IPS-15b (cell line): Measurements from ENCODE around the gene PRKCSH.
"Not testable (repeated sequence)": the region's sequence is repeated elsewhere in the genome, so short reads cannot be mapped to it uniquely, and the experiment has no call there.

Source experiments
- H3K27me3 ChIP-seq: one replicate; pipeline ENCODE4 v1.6.1; 2013; ENCODE audit warnings: low read length; ENCODE audit not compliant: control insufficient read depth, insufficient read depth
- H3K36me3 ChIP-seq: one replicate; pipeline ENCODE4 v1.6.1; 2013; ENCODE audit warnings: low read length; ENCODE audit not compliant: control insufficient read depth, insufficient read depth
- H3K4me1 ChIP-seq: one replicate; pipeline ENCODE4 v1.6.1; 2013; ENCODE audit warnings: mild to moderate bottlenecking, low read length; ENCODE audit not compliant: control insufficient read depth, insufficient read depth
- H3K4me3 ChIP-seq: one replicate; pipeline ENCODE4 v1.5.1; 2013; ENCODE audit warnings: low read depth, low read length
- H3K9ac ChIP-seq: one replicate; pipeline ENCODE4 v1.6.1; 2013; ENCODE audit warnings: low read depth, mild to moderate bottlenecking, low read length
- H3K9me3 ChIP-seq: one replicate; pipeline ENCODE4 v1.6.1; 2013; ENCODE audit warnings: mild to moderate bottlenecking, low read length; ENCODE audit not compliant: control insufficient read depth, insufficient read depth

The PRKCSH gene

DNA sequence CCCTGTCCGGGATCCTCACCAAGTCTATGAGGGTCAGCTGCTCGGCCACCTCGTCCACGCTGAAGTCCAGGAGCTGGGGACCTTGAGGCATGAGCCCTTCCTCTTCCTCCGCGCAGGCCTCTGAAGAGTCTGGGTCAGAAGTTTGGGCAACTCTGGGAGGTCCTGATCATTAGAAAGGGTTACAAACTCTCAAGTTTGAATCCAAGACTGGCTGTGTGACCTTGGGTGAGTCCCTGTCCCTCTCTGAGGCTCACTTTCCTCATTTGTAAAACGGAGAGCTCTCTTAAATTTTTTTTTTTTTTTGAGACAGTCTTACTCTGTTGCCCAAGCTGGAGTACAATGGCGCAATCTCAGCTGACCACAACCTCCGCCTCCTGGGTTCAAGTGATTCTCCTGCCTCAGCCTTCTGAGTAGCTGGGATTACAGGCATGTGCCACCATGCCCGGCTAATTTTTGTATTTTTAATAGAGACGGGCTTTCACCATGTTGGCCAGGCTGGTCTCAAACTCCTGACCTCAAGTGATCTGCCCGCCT, 28.7 kb upstream of the PRKCSH start:
- H3K4me1 ChIP-seq, H3K36me3 ChIP-seq, H3K9me3 ChIP-seq, H3K27me3 ChIP-seq, H3K9ac ChIP-seq: not testable (repeated sequence)
- peak overlapping the region; percentile 52 for H3K4me3 ChIP-seq

GRCh38 chr19:11408591-11408990, 26.8 kb upstream of the PRKCSH start:
- H3K27me3 ChIP-seq, result no peaks in the 10 kb centered on the region
- H3K9me3 ChIP-seq, result no peaks in the 10 kb centered on the region
- H3K4me3 ChIP-seq, result no peak overlapping the region
- no peak overlapping the region for H3K9ac ChIP-seq
- no peaks in the 10 kb centered on the region for H3K36me3 ChIP-seq
- no peaks in the 10 kb centered on the region for H3K4me1 ChIP-seq

GRCh38 chr19:11410682-11411081, 24.8 kb upstream of the PRKCSH start:
- Histone ChIP-seq H3K36me3 (no peaks in the 10 kb centered on the region), H3K9me3 (no peaks in the 10 kb centered on the region), H3K27me3 (no peaks in the 10 kb centered on the region), H3K4me1 (no peaks in the 10 kb centered on the region), H3K4me3 (no peak overlapping the region), H3K9ac (no peak overlapping the region)

- H3K4me3 ChIP-seq, result no peak overlapping the region
- H3K9me3 ChIP-seq, result no peaks in the 10 kb centered on the region
- H3K27me3 ChIP-seq, result peaks cover 2% of the 10 kb centered on the region
- no peak overlapping the region for H3K9ac ChIP-seq
- no peaks in the 10 kb centered on the region for H3K4me1 ChIP-seq
- H3K36me3 ChIP-seq, result no peaks in the 10 kb centered on the region
Measured at GRCh38 chr19:11414544-11414943, 20.9 kb upstream of the PRKCSH start.

DNA sequence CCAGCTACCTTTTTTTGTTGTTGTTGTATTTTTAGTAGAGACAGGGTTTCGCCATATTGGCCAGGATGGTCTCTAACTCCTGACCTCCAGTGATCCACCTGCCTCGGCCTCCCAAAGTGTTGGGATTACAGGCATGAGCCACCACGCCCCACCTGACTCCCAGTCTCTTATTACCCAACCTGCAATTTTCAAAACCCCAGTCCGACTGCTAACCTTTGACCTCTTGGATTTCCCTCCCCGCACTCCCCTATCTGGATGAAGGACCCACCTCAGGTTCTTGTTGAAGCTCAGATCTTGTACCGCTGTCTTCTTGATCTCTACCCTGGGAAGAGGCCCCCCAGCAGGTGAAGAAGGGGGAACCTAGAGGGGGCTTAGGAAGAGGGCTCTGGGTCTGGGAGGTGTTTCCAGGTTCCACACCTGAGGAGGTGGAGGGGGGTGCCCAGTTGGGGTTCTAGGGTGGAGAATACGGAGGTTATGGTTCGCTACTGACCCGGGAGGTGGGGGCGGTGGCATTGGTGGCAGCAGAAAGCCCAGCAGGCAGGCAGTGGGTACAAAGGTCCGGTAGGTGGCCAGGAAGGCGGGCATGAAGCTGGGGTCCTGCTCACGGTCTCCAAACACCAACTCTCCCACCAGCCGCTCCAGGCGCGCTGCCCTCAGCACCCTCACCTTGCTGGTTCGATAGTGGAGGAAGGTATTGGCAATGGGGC, 18.9 kb upstream of the PRKCSH start:
- Histone ChIP-seq H3K36me3 (no peaks in the 10 kb centered on the region), H3K9me3 (no peaks in the 10 kb centered on the region), H3K4me3 (no peak overlapping the region), H3K27me3 (peaks cover 11% of the 10 kb centered on the region), H3K4me1 (peaks cover 2% of the 10 kb centered on the region), H3K9ac (no peak overlapping the region)

DNA sequence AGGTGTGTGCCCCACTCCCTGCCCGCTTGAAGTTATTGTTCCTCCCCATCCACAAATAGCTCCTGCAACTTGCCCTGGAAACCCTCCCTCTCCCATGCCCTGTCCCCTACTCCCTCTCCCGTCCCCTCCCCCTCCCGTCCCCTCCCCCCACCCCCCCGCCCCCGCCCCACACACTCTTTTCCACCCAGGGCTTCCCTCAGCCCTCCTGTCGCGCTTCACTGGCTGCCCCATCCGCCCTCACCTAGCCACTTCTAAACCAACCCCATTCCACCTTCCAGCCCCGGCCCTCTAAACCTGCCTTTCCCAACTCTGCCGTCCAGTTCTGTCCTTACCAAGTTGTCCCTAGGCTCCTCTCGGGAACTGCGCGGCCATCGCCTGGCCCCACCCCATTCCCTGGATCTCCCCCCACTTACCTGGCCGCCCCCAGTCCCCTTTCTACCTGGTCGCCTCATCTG, 17.3 kb upstream of the PRKCSH start:
- peaks cover 2% of the 10 kb centered on the region for H3K4me1 ChIP-seq
- peak overlapping the region; percentile 89 for H3K4me3 ChIP-seq
- no peaks in the 10 kb centered on the region for H3K36me3 ChIP-seq
- no peak overlapping the region for H3K9ac ChIP-seq
- peaks cover 14% of the 10 kb centered on the region for H3K27me3 ChIP-seq
- H3K9me3 ChIP-seq, result no peaks in the 10 kb centered on the region

GRCh38 chr19:11418549-11419506, 16.6 kb upstream of the PRKCSH start, which contains the start of gene RGL3:
Gene RGL3 (minus strand): TSS chr19:11419314. CDS start chr19:11419278, 36 bp downstream.
- no peaks in the 10 kb centered on the region for H3K9me3 ChIP-seq
- H3K4me1 ChIP-seq, result peaks cover 4% of the 10 kb centered on the region
- no peaks in the 10 kb centered on the region for H3K36me3 ChIP-seq
- H3K4me3 ChIP-seq, result peak within 1 kb of the TSS; percentile 89
- peak within 1 kb of the TSS; percentile 65 for H3K9ac ChIP-seq
- H3K27me3 ChIP-seq, result peaks cover 19% of the 10 kb centered on the region

DNA sequence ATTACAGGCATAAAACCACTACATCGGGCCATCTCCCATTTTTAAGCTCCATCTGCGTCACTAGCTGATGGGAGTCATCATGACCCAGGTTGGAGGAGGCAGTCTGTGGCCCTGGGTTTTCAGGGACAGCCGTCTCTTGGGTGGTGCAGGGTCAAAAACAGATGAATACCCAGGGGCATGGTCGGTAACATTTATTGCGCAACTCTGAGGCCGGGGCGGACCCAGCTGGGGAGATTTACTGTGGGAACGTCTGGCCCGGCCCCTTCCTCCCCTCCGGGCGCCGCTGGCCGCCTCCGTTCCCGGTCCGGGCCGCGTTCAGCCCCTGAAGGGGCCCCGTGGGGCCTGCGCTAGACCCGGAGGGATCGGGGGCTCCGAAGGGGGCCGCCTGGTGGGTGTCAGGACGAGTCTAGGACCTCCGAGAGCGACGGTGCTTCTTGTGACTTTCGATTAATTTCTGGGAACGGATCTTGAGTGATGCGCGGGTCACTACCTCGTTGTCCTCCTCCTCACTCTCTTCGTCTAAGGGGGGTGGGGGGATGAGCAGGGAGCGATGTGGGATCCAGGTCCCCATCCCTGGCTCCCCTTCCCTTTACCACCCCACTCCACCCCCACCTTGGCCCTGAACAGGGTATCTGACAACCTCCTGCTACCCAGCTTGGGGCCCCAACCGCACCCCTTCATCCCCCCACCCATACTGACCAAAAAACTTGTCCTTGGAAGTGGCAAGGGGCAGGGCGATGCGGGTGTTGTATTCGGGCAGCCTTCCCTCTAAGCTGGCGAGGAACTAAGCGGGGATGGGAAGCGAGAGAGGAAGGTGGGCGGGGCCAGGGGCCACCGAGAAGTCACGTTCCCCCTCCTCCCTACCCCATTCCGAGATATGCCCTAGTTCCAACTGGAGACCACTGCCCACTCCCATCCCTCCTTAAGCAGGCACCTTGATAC, 14.7 kb upstream of the PRKCSH start:
- no peaks in the 10 kb centered on the region for H3K36me3 ChIP-seq
- H3K9me3 ChIP-seq, result no peaks in the 10 kb centered on the region
- H3K9ac ChIP-seq, result no peak overlapping the region
- peak overlapping the region; percentile 72 for H3K4me3 ChIP-seq
- peaks cover 22% of the 10 kb centered on the region for H3K27me3 ChIP-seq
- peaks cover 4% of the 10 kb centered on the region for H3K4me1 ChIP-seq

GRCh38 chr19:11421371-11422098, 13.9 kb upstream of the PRKCSH start:
- Histone ChIP-seq H3K4me1 (peaks cover 4% of the 10 kb centered on the region), H3K36me3 (no peaks in the 10 kb centered on the region), H3K4me3 (peak overlapping the region; percentile 72), H3K9ac (peak overlapping the region; percentile 60), H3K27me3 (peaks cover 22% of the 10 kb centered on the region), H3K9me3 (no peaks in the 10 kb centered on the region)

GRCh38 chr19:11422163-11423065, 13.0 kb upstream of the PRKCSH start:
- H3K4me3 ChIP-seq, result peak overlapping the region; percentile 72
- H3K27me3 ChIP-seq, result peaks cover 22% of the 10 kb centered on the region
- peak overlapping the region; percentile 47 for H3K9ac ChIP-seq
- H3K36me3 ChIP-seq, result no peaks in the 10 kb centered on the region
- H3K4me1 ChIP-seq, result peaks cover 4% of the 10 kb centered on the region
- H3K9me3 ChIP-seq, result no peaks in the 10 kb centered on the region
